K562 (cell line): ENCODE data around the gene RPS6KA2. TPM values are rescaled to one million over a fixed set of nuclear protein-coding genes. Genes with fewer than 3 reads are reported as not detected.
A peak's percentile ranks its signal among the peaks of the same experiment; 100 is the strongest.

ENCODE experiments used
- BRCA1 ChIP-seq, 2 experiments: fragments of 450-650 bp in 1 of 2; sonication (generic) in 1 of 2; formaldehyde crosslinking in 1 of 2; IDR thresholded peaks; 2 replicates each; pipeline versions ENCODE4 v1.5.0 to v1.6.1; 2017 to 2020; ENCODE audit warnings: mild to moderate bottlenecking in 1 of 2, missing genetic modification reagents in 1 of 2
- CREBBP ChIP-seq: IDR thresholded peaks from one replicate; pipeline ENCODE4 v1.6.1; 2012; ENCODE audit warnings: low read depth, mild to moderate bottlenecking, control low read depth, inconsistent platforms, low read length
- GATA2 ChIP-seq: sonication (generic); formaldehyde crosslinking; IDR thresholded peaks from 2 replicates; pipeline ENCODE4 v1.4.0; 2020; ENCODE audit warnings: mild to moderate bottlenecking, missing genetic modification reagents
- HMGN3 ChIP-seq: IDR thresholded peaks from 2 replicates; pipeline ENCODE4 v1.6.1; 2011; ENCODE audit warnings: borderline replicate concordance, low read depth, mild to moderate bottlenecking, mixed read lengths, low read length; ENCODE audit not compliant: insufficient read length; ENCODE audit errors: extremely low read depth
- JUNB ChIP-seq: fragments of 450-650 bp; formaldehyde crosslinking; conservative IDR thresholded peaks from 2 replicates; pipeline ENCODE4 v1.4.0; 2020; ENCODE audit warnings: mild to moderate bottlenecking
- KAT8 ChIP-seq: fragments of 450-650 bp; IDR thresholded peaks from 2 replicates; pipeline ENCODE4 v1.6.1; 2016; ENCODE audit warnings: low read depth, mild to moderate bottlenecking
- MTA2 ChIP-seq: fragments of 450-650 bp; IDR thresholded peaks from 2 replicates; pipeline ENCODE4 v1.6.1; 2016; ENCODE audit warnings: low read depth
- OTX1 ChIP-seq: fragments of 450-650 bp; formaldehyde crosslinking; IDR thresholded peaks from 2 replicates; pipeline ENCODE4 v1.4.0; 2022; ENCODE audit warnings: mild to moderate bottlenecking
- PHF21A ChIP-seq: fragments of 450-650 bp; IDR thresholded peaks from 2 replicates; pipeline ENCODE4 v1.6.1; 2017; ENCODE audit warnings: low read depth, borderline replicate concordance
- SREBF2 ChIP-seq: sonication (generic); formaldehyde crosslinking; IDR thresholded peaks from 2 replicates; pipeline ENCODE4 v1.4.0; 2020; ENCODE audit warnings: mild to moderate bottlenecking, missing genetic modification reagents
- XRCC4 ChIP-seq: IDR thresholded peaks from one replicate; pipeline ENCODE4 v1.6.1; 2011; ENCODE audit not compliant: insufficient read depth, insufficient read length; ENCODE audit errors: extremely low read depth
- ZNF143 ChIP-seq: sonication (generic); formaldehyde crosslinking; IDR thresholded peaks from 2 replicates; pipeline ENCODE4 v1.9.0; 2022; ENCODE audit warnings: mild to moderate bottlenecking, missing genetic modification reagents
- ZNF224 ChIP-seq: sonication (generic); formaldehyde crosslinking; IDR thresholded peaks from 2 replicates; pipeline ENCODE4 v1.8.0; 2022; ENCODE audit warnings: mild to moderate bottlenecking, missing genetic modification reagents
- ZNF384 ChIP-seq: IDR thresholded peaks from 2 replicates; pipeline ENCODE4 v1.6.1; 2012; ENCODE audit warnings: low read depth, low read length, improper control_type of control experiment
- ZNF589 ChIP-seq: fragments of 200-800 bp; sonication (Bioruptor generic); IDR thresholded peaks from 2 replicates; pipeline ENCODE4 v1.6.1; 2016; ENCODE audit warnings: low read depth, missing genetic modification characterization, missing compliant biosample characterization
- polyA plus RNA-seq, 8 experiments: library from polyadenylated mRNA; depleted of rRNA in 4 of 8; stranded (reverse) in 5 of 8; unstranded in 3 of 8; fragments of >200 nt; fragmentation: Nextera tagmentation in 2 of 8; fragmentation: Illumina TruSeq in 1 of 8; extraction: Ambion mirVana in 2 of 8; extraction: Trizol in 1 of 8; gene quantifications; 2 replicates each; pipeline versions ENCODE4 v1.2.1 to v1.2.3, GENCODE V29; 2011 to 2014; ENCODE audit warnings: inconsistent platforms in 1 of 8, missing spikeins in 1 of 8
- total RNA-seq, 7 experiments: library from RNA; depleted of rRNA in 6 of 7; stranded (reverse); fragments of >200 nt in 6 of 7; fragmentation: Illumina TruSeq in 2 of 7; extraction: Trizol in 2 of 7; gene quantifications; 2 replicates each; pipeline versions ENCODE4 v1.2.1 to v1.2.3, GENCODE V29; 2011 to 2021; ENCODE audit warnings: low replicate concordance in 1 of 7
- TF ChIP-seq, protein P1 (sequence below): fragments of 250-450 bp; sonication (Bioruptor Pico); IDR thresholded peaks from 2 replicates; pipeline ENCODE4 v1.5.0; 2020; ENCODE audit warnings: mild to moderate bottlenecking
- TF ChIP-seq, protein P2 (sequence below): fragments of 250-450 bp; sonication (Bioruptor Pico); IDR thresholded peaks from 2 replicates; pipeline ENCODE4 v1.8.0; 2021; ENCODE audit warnings: borderline replicate concordance, mild to moderate bottlenecking, moderate library complexity; ENCODE audit not compliant: poor library complexity, severe bottlenecking
- TF ChIP-seq, protein P3 (sequence below): sonication (generic); formaldehyde crosslinking; IDR thresholded peaks from 2 replicates; pipeline ENCODE4 v1.8.1; 2023; ENCODE audit warnings: mild to moderate bottlenecking, missing genetic modification reagents
- TF ChIP-seq, protein P4 (sequence below): sonication (generic); formaldehyde crosslinking; IDR thresholded peaks from 2 replicates; pipeline ENCODE4 v1.8.1; 2023; ENCODE audit warnings: missing genetic modification reagents, mild to moderate bottlenecking, borderline replicate concordance

RPS6KA2 gene
- total and polyA plus RNA-seq, 9 of the 15 experiments (the other 6 are each of a cell fraction or from before 2014, with no cell fraction given): 0.29 to 1.00 (median 0.53) TPM

- no peak for TF ChIP-seq HMGN3
- TF ChIP-seq, protein P1, sequence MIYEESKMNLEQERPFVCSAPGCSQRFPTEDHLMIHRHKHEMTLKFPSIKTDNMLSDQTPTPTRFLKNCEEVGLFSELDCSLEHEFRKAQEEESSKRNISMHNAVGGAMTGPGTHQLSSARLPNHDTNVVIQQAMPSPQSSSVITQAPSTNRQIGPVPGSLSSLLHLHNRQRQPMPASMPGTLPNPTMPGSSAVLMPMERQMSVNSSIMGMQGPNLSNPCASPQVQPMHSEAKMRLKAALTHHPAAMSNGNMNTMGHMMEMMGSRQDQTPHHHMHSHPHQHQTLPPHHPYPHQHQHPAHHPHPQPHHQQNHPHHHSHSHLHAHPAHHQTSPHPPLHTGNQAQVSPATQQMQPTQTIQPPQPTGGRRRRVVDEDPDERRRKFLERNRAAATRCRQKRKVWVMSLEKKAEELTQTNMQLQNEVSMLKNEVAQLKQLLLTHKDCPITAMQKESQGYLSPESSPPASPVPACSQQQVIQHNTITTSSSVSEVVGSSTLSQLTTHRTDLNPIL (CRISPR knock-in tag): no peak
- TF ChIP-seq OTX1 (CRISPR knock-in tag): no peak
- no peak for TF ChIP-seq ZNF384
- TF ChIP-seq PHF21A: no peak
- TF ChIP-seq, protein P2, sequence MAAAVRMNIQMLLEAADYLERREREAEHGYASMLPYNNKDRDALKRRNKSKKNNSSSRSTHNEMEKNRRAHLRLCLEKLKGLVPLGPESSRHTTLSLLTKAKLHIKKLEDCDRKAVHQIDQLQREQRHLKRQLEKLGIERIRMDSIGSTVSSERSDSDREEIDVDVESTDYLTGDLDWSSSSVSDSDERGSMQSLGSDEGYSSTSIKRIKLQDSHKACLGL (CRISPR knock-in tag): no peak
- TF ChIP-seq, protein P3, sequence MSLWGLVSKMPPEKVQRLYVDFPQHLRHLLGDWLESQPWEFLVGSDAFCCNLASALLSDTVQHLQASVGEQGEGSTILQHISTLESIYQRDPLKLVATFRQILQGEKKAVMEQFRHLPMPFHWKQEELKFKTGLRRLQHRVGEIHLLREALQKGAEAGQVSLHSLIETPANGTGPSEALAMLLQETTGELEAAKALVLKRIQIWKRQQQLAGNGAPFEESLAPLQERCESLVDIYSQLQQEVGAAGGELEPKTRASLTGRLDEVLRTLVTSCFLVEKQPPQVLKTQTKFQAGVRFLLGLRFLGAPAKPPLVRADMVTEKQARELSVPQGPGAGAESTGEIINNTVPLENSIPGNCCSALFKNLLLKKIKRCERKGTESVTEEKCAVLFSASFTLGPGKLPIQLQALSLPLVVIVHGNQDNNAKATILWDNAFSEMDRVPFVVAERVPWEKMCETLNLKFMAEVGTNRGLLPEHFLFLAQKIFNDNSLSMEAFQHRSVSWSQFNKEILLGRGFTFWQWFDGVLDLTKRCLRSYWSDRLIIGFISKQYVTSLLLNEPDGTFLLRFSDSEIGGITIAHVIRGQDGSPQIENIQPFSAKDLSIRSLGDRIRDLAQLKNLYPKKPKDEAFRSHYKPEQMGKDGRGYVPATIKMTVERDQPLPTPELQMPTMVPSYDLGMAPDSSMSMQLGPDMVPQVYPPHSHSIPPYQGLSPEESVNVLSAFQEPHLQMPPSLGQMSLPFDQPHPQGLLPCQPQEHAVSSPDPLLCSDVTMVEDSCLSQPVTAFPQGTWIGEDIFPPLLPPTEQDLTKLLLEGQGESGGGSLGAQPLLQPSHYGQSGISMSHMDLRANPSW: no peak
- TF ChIP-seq ZNF589: no peak
- no peak for TF ChIP-seq GATA2 (CRISPR knock-in tag)
- no peak for TF ChIP-seq ZNF224
- no peak for TF ChIP-seq CREBBP
- TF ChIP-seq JUNB (CRISPR knock-in tag): no peak
- TF ChIP-seq SREBF2 (CRISPR knock-in tag): no peak
- TF ChIP-seq, protein P4, sequence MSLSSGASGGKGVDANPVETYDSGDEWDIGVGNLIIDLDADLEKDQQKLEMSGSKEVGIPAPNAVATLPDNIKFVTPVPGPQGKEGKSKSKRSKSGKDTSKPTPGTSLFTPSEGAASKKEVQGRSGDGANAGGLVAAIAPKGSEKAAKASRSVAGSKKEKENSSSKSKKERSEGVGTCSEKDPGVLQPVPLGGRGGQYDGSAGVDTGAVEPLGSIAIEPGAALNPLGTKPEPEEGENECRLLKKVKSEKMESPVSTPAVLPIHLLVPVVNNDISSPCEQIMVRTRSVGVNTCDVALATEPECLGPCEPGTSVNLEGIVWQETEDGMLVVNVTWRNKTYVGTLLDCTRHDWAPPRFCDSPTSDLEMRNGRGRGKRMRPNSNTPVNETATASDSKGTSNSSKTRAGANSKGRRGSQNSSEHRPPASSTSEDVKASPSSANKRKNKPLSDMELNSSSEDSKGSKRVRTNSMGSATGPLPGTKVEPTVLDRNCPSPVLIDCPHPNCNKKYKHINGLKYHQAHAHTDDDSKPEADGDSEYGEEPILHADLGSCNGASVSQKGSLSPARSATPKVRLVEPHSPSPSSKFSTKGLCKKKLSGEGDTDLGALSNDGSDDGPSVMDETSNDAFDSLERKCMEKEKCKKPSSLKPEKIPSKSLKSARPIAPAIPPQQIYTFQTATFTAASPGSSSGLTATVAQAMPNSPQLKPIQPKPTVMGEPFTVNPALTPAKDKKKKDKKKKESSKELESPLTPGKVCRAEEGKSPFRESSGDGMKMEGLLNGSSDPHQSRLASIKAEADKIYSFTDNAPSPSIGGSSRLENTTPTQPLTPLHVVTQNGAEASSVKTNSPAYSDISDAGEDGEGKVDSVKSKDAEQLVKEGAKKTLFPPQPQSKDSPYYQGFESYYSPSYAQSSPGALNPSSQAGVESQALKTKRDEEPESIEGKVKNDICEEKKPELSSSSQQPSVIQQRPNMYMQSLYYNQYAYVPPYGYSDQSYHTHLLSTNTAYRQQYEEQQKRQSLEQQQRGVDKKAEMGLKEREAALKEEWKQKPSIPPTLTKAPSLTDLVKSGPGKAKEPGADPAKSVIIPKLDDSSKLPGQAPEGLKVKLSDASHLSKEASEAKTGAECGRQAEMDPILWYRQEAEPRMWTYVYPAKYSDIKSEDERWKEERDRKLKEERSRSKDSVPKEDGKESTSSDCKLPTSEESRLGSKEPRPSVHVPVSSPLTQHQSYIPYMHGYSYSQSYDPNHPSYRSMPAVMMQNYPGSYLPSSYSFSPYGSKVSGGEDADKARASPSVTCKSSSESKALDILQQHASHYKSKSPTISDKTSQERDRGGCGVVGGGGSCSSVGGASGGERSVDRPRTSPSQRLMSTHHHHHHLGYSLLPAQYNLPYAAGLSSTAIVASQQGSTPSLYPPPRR (CRISPR knock-in tag): no peak
- no peak for TF ChIP-seq KAT8
- TF ChIP-seq MTA2: no peak
- TF ChIP-seq BRCA1 (IDR thresholded peaks at IDR 0.05): no peak
- no peak for TF ChIP-seq BRCA1 (CRISPR knock-in tag; IDR thresholded peaks at IDR 0.05)
- no peak for TF ChIP-seq XRCC4
- peak; percentile 84 for TF ChIP-seq ZNF143
These were observed 40.5 kb downstream of the RPS6KA2 start, which contains the start of gene RAMACL (continued) for GRCh38 chr6:166586424-166587156.
